Measurements from ENCODE around the gene RFX8. TPM values are rescaled to one million over a fixed set of nuclear protein-coding genes. Genes with fewer than 3 reads are reported as not detected.

Gene RFX8
- total RNA-seq, 4 donors from 2014 or later = 0.94 to 2.9 (median 1.5) TPM

Other genes starting within 250 kb of the RFX8 start
- gene CNOT11, start 222.2 kb downstream of the RFX8 start, total RNA-seq = 10 to 100 TPM; 15.6 to 31.8 (median 24.0) TPM
- 100 to 1,000 TPM in 1 of 4 donors, 10 to 100 TPM in 3; 68.2 to 157 (median 84.5) TPM for gene RNF149, start 166.4 kb downstream of the RFX8 start, total RNA-seq
- not detected for gene CREG2, start 87.6 kb downstream of the RFX8 start, total RNA-seq
- gene MAP4K4, start 222.6 kb upstream of the RFX8 start, total RNA-seq = 100 to 1,000 TPM in 1 of 4 donors, 10 to 100 TPM in 3; 79.3 to 104 (median 95.0) TPM

Data from subcutaneous adipose tissue (tissue), 4 donors.